ENCODE measurements around the gene SNAP25.

The SNAP25 gene

GRCh38 chr20:10217721-10218410 is 764 bp upstream of the SNAP25 start (continued):
- TF ChIP-seq ZNF449 (tag by site-specific recombination; IDR thresholded peaks at IDR 0.05) = no peak
- no peak for TF ChIP-seq ZNF658 (tag by site-specific recombination; IDR thresholded peaks at IDR 0.05)
- no peak for TF ChIP-seq ZNF747 (tag by site-specific recombination; IDR thresholded peaks at IDR 0.05)
- TF ChIP-seq AEBP2 (tag by site-specific recombination; IDR thresholded peaks at IDR 0.05; ENCODE audit: borderline replicate concordance) = no peak
- TF ChIP-seq ZXDB (tag by site-specific recombination; IDR thresholded peaks at IDR 0.05) = peak; percentile 55; the same call in 1 of the 2 replicates
- peak; percentile 41; the same call in 1 of the 2 replicates for TF ChIP-seq ZBTB11 (tag by site-specific recombination; conservative IDR thresholded peaks at IDR 0.05; ENCODE audit: low read depth)
- TF ChIP-seq ZNF692 (tag by site-specific recombination; IDR thresholded peaks at IDR 0.05) = peak; percentile 92
- peak; percentile 39; the same call in 1 of the 2 replicates for TF ChIP-seq ZNF335 (tag by site-specific recombination; conservative IDR thresholded peaks at IDR 0.05)
- TF ChIP-seq INSM2 (tag by site-specific recombination; IDR thresholded peaks at IDR 0.05) = no peak
- TF ChIP-seq ZNF645 (tag by site-specific recombination; IDR thresholded peaks at IDR 0.05) = no peak
- peak; percentile 23; the same call in 1 of the 2 replicates for TF ChIP-seq ZBTB8A (tag by site-specific recombination; IDR thresholded peaks at IDR 0.05)
- TF ChIP-seq GLIS2 (tag by site-specific recombination; IDR thresholded peaks at IDR 0.05) = peak; percentile 63
- peak; percentile 81 for TF ChIP-seq ZBTB10 (tag by site-specific recombination; IDR thresholded peaks at IDR 0.05)
- peak; percentile 45; the same call in 1 of the 2 replicates for TF ChIP-seq ZFP69B (tag by site-specific recombination; IDR thresholded peaks at IDR 0.05)
- TF ChIP-seq HIC1 (tag by site-specific recombination; IDR thresholded peaks at IDR 0.05) = peak; percentile 67
- peak; percentile 72 for TF ChIP-seq ZBTB20 (tag by site-specific recombination; IDR thresholded peaks at IDR 0.05)
- no peak for TF ChIP-seq PBX3 (CRISPR knock-in tag; IDR thresholded peaks at IDR 0.05)
- peak; percentile 23 for TF ChIP-seq ZBTB26 (tag by site-specific recombination; optimal IDR thresholded peaks at IDR 0.05)
- peak; percentile 65 for TF ChIP-seq ZNF341 (tag by site-specific recombination; IDR thresholded peaks at IDR 0.05; ENCODE audit: low read depth)
